Loucy (cell line): ENCODE measurements around the gene C15orf62.

ENCODE experiments used
- H2AFZ ChIP-seq: fragments of 200-600 bp; sonication (generic); 2 replicates; pipeline ENCODE4 v1.6.0; 2016; ENCODE audit warnings: antibody characterized with exemption, mild to moderate bottlenecking, low read length, moderate library complexity
- H3F3A ChIP-seq: fragments of 200-600 bp; 2 replicates; pipeline ENCODE4 v1.6.0; 2016; ENCODE audit warnings: antibody characterized with exemption, low read depth, mild to moderate bottlenecking
- H3K27me3 ChIP-seq: fragments of 200-600 bp; sonication (generic); 2 replicates; pipeline ENCODE4 v1.6.1; 2014; ENCODE audit warnings: low read length, mild to moderate bottlenecking; ENCODE audit not compliant: insufficient read depth, poor library complexity, severe bottlenecking
- H3K36me3 ChIP-seq: fragments of 200-600 bp; sonication (generic); 2 replicates; pipeline ENCODE4 v1.6.1; 2016; ENCODE audit warnings: low read length; ENCODE audit not compliant: insufficient read depth
- H3K4me1 ChIP-seq: fragments of 200-600 bp; sonication (generic); 2 replicates; pipeline ENCODE4 v1.5.1; 2014; ENCODE audit warnings: low read length, mild to moderate bottlenecking; ENCODE audit not compliant: insufficient read depth, poor library complexity, severe bottlenecking
- H3K4me2 ChIP-seq: fragments of 200-600 bp; sonication (generic); 2 replicates; pipeline ENCODE4 v1.6.0; 2014; ENCODE audit warnings: antibody characterized with exemption, low read length, low read depth, mild to moderate bottlenecking; ENCODE audit not compliant: poor library complexity, severe bottlenecking
- H3K4me3 ChIP-seq: fragments of 200-600 bp; sonication (generic); 2 replicates; pipeline ENCODE4 v1.5.1; 2014; ENCODE audit warnings: low read length, mild to moderate bottlenecking, mixed read lengths; ENCODE audit not compliant: poor library complexity, severe bottlenecking
- H3K79me2 ChIP-seq: fragments of 200-600 bp; sonication (generic); 2 replicates; pipeline ENCODE4 v1.6.1; 2014; ENCODE audit warnings: low read length; ENCODE audit not compliant: insufficient read depth
- H3K9ac ChIP-seq: fragments of 200-600 bp; sonication (generic); 2 replicates; pipeline ENCODE4 v1.6.0; 2014; ENCODE audit warnings: mild to moderate bottlenecking, low read depth, low read length, moderate library complexity; ENCODE audit not compliant: poor library complexity, severe bottlenecking
- H3K9me2 ChIP-seq: fragments of 200-600 bp; sonication (generic); replicated peaks from 2 replicates; pipeline ENCODE4 v1.6.1; 2016; ENCODE audit warnings: low read depth, low read length, mixed read lengths
- H3K9me3 ChIP-seq: fragments of 200-600 bp; sonication (generic); 2 replicates; pipeline ENCODE4 v1.6.1; 2014; ENCODE audit warnings: mild to moderate bottlenecking, antibody characterized with exemption, low read length, low read depth; ENCODE audit not compliant: insufficient read depth
- H4K20me1 ChIP-seq: fragments of 200-600 bp; sonication (generic); 2 replicates; pipeline ENCODE4 v1.6.0; 2014; ENCODE audit warnings: antibody characterized with exemption, low read length, mild to moderate bottlenecking; ENCODE audit not compliant: insufficient read depth, poor library complexity, severe bottlenecking
- EZH2phosphoT487 ChIP-seq: fragments of 200-600 bp; IDR thresholded peaks from 2 replicates; pipeline ENCODE4 v1.6.1; 2018; ENCODE audit warnings: antibody characterized with exemption, mild to moderate bottlenecking, moderate library complexity, borderline replicate concordance
- TF ChIP-seq, protein P1 (sequence below): fragments of 200-600 bp; sonication (generic); conservative IDR thresholded peaks from 2 replicates; pipeline ENCODE4 v1.5.1; 2014; ENCODE audit warnings: mild to moderate bottlenecking, antibody characterized with exemption, low read length

The C15orf62 gene

DNA sequence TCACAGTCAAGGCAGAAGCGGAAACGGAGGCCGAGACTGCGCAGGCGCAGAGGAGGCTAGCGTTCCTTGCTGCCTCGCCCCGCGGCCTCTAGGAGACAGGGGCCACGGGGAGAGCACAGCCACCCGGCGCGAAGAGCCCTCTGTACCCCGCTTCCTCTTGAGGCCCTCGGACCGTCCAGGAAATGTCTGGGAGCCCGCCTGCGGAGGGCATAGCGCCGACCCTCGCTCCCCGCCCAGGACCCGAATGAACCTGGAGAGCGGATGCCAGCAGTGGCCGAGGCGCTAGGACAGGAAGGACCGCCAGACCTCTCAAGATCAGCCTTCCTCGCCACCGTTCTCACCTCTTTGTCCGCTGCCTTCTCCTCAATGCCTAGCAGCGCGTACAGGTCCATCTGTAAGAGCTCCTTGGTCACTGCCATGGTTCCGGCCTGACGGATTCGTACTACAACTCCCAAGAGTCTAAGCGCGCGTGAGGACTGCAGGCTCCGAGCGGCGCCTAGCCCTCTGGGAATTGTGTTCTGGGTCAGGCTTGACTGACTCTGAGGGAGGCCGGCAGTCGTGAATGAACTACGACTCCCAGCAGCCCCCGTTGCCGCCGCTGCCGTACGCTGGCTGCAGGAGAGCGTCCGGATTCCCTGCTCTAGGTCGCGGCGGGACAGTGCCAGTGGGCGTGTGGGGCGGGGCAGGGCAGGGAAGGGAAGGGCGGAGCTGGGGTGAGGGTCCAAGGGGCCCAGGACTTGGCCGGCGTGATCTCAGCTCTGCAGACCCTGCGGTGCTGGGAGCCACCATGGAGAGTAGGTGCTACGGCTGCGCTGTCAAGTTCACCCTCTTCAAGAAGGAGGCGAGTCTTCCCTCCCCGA, 37.5 kb downstream of the C15orf62 start, which contains the start of the genes DNAJC17 and ZFYVE19:
TSS of gene DNAJC17 (minus strand) at position 446 of the 860 bp plus-strand sequence. CDS start at position 419, 27 bp downstream.
TSS of gene ZFYVE19 (plus strand) at position 62 of the 860 bp plus-strand sequence. CDS start at position 563, 501 bp downstream.
- no peak for TF ChIP-seq EZH2phosphoT487
- TF ChIP-seq, protein P1, sequence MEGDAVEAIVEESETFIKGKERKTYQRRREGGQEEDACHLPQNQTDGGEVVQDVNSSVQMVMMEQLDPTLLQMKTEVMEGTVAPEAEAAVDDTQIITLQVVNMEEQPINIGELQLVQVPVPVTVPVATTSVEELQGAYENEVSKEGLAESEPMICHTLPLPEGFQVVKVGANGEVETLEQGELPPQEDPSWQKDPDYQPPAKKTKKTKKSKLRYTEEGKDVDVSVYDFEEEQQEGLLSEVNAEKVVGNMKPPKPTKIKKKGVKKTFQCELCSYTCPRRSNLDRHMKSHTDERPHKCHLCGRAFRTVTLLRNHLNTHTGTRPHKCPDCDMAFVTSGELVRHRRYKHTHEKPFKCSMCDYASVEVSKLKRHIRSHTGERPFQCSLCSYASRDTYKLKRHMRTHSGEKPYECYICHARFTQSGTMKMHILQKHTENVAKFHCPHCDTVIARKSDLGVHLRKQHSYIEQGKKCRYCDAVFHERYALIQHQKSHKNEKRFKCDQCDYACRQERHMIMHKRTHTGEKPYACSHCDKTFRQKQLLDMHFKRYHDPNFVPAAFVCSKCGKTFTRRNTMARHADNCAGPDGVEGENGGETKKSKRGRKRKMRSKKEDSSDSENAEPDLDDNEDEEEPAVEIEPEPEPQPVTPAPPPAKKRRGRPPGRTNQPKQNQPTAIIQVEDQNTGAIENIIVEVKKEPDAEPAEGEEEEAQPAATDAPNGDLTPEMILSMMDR: peak; percentile 21; the same call in 1 of the 2 replicates
- Histone ChIP-seq H3K9me3 (no peaks in the 10 kb centered on the region), H3K27me3 (no peaks in the 10 kb centered on the region), H3K9ac (peak within 1 kb of the TSS; percentile 94), H3K4me3 (peak within 1 kb of the TSS; percentile 88), H3K4me1 (peaks cover 10% of the 10 kb centered on the region), H3K9me2 (no peaks in the 10 kb centered on the region), H3F3A (no peaks in the 10 kb centered on the region), H3K36me3 (no peaks in the 10 kb centered on the region), H3K4me2 (peak within 1 kb of the TSS; percentile 86), H2AFZ (peak within 1 kb of the TSS; percentile 99), H4K20me1 (no peaks in the 10 kb centered on the region), H3K79me2 (peaks cover 26% of the 10 kb centered on the region; the same call in 1 of the 2 replicates)

DNA sequence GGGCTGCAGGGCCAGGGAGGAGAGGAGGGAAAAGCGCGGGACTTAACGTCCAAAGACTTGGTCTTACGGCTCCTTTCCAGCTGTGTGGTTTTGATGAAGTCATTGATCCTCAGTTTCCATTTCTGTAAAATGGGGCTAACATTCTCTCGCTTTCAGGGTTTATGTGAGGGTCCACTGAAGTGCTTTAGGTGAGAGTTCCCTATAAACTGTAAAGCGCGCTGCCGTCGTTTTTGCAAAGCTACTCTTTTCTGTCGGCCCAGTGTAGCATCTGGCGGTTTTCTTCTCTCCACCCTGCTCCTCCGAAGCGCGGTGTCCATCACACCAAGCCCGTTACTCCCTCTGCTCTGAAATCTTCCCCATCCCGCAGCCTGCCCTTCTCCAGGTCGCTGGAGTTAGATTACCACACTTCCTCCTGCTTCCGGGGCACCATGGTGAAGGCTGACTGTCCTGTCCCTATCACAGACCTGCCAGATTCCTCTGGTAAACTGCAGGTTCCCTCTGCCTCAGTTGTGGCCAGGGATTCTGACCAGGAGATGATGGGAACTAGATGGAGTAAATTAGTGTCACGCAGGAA, 38.2 kb downstream of the C15orf62 start:
- Histone ChIP-seq H3K9me3 (no peaks in the 10 kb centered on the region), H3K36me3 (no peaks in the 10 kb centered on the region), H3K4me1 (peaks cover 10% of the 10 kb centered on the region), H3F3A (no peaks in the 10 kb centered on the region), H2AFZ (peak overlapping the region; percentile 47), H3K27me3 (no peaks in the 10 kb centered on the region), H4K20me1 (no peaks in the 10 kb centered on the region), H3K4me3 (peak overlapping the region; percentile 88), H3K9ac (peak overlapping the region; percentile 94), H3K9me2 (no peaks in the 10 kb centered on the region), H3K4me2 (peak overlapping the region; percentile 73), H3K79me2 (peaks cover 26% of the 10 kb centered on the region; the same call in 1 of the 2 replicates)
- TF ChIP-seq EZH2phosphoT487: no peak
- TF ChIP-seq, protein P1: no peak

DNA sequence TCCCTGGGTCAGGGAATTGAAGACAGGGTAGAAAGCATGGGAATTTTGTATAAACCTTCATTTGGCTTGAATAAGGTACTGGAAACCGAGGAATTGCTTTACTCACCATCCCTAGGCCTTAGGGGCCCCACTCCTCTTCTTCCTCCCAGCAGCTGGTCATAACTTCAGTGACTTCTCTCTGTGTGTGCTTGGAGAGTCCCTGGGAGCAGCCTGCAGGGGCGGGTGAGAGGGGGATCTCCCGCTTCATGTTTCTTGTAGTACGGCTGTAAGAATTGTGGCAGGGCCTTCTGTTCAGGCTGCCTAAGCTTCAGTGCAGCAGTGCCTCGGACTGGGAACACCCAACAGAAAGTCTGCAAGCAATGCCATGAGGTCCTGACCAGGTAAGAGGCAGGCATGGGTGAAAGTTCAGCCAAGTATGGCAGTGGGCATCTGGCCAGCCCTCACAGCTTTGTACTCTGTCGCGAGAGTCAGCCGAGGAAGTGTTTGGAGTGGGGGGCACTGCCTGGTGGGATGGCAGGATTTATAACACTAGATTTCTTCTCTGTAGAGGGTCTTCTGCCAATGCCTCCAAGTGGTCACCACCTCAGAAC, 39.2 kb downstream of the C15orf62 start:
- H2AFZ ChIP-seq: no peak overlapping the region
- no peaks in the 10 kb centered on the region for H3F3A ChIP-seq
- no peaks in the 10 kb centered on the region for H3K9me3 ChIP-seq
- no peaks in the 10 kb centered on the region for H3K36me3 ChIP-seq
- H3K4me3 ChIP-seq: no peak overlapping the region
- no peaks in the 10 kb centered on the region for H3K27me3 ChIP-seq
- peaks cover 10% of the 10 kb centered on the region for H3K4me1 ChIP-seq
- no peaks in the 10 kb centered on the region for H3K9me2 ChIP-seq
- H3K4me2 ChIP-seq: peak overlapping the region; percentile 73
- H3K79me2 ChIP-seq: peaks cover 22% of the 10 kb centered on the region; the same call in 1 of the 2 replicates
- peak overlapping the region; percentile 94 for H3K9ac ChIP-seq
- no peak for TF ChIP-seq EZH2phosphoT487
- H4K20me1 ChIP-seq: no peaks in the 10 kb centered on the region
